Measurements from ENCODE around the gene ITGB4.
"Not testable (repeated sequence)": the region's sequence is repeated elsewhere in the genome, so short reads cannot be mapped to it uniquely, and the experiment has no call there.

Gene ITGB4

GRCh38 chr17:75777296-75777922 is 56.1 kb downstream of the ITGB4 start:
- TF ChIP-seq CTCF (IDR thresholded peaks at IDR 0.05; ENCODE audit: low read length) (no peak), EZH2phosphoT487 (IDR thresholded peaks at IDR 0.05; ENCODE audit: low read length) (no peak), EZH2 (optimal IDR thresholded peaks at IDR 0.05; ENCODE audit: low read depth, low read length) (no peak)
- H3K36me3 ChIP-seq (replicated peaks; ENCODE audit: insufficient read depth, low read length) = peaks cover 10% of the 10 kb centered on the region; the same call in 1 of the 2 replicates
- H3K9ac ChIP-seq (ENCODE audit: low read length) = peak overlapping the region; percentile 96; the same call in 1 of the 2 replicates
- H3K27me3 ChIP-seq (replicated peaks; ENCODE audit: insufficient read depth, low read length) = no peaks in the 10 kb centered on the region
- peaks cover 21% of the 10 kb centered on the region for H3K79me2 ChIP-seq (ENCODE audit: low read length)
- peaks cover 5% of the 10 kb centered on the region; the same call in 1 of the 2 replicates for H3K4me1 ChIP-seq (ENCODE audit: low read length)
- no peak for DNase-seq
- H3K9me3 ChIP-seq (replicated peaks; ENCODE audit: insufficient read depth, low read length) = no peaks in the 10 kb centered on the region
- peaks cover 26% of the 10 kb centered on the region for H4K20me1 ChIP-seq (ENCODE audit: insufficient read depth, low read length)
- no peak overlapping the region for H3K27ac ChIP-seq (ENCODE audit: low read length)
- peaks cover 45% of the 10 kb centered on the region for H3F3A ChIP-seq (ENCODE audit: insufficient read depth, low read length)
- H3K4me3 ChIP-seq (ENCODE audit: low read length) = 0 out of 2 replicates have a peak overlapping the region, but pooled peaks have one; percentile 81
- H3K9me2 ChIP-seq (replicated peaks; ENCODE audit: insufficient read depth, low read length) = no peaks in the 10 kb centered on the region
- no peak overlapping the region for H2AFZ ChIP-seq (ENCODE audit: low read length)
- no peak overlapping the region for H3K4me2 ChIP-seq (ENCODE audit: low read depth, low read length)

GRCh38 chr17:75778066-75778860 is 57.0 kb downstream of the ITGB4 start:
- not testable (repeated sequence) for H3K4me1 ChIP-seq (ENCODE audit: low read length); H3K9me3 ChIP-seq (replicated peaks; ENCODE audit: insufficient read depth, low read length); H3K27me3 ChIP-seq (replicated peaks; ENCODE audit: insufficient read depth, low read length); H3K36me3 ChIP-seq (replicated peaks; ENCODE audit: insufficient read depth, low read length); H2AFZ ChIP-seq (ENCODE audit: low read length); H3K9me2 ChIP-seq (replicated peaks; ENCODE audit: insufficient read depth, low read length)
- Histone ChIP-seq H4K20me1 (ENCODE audit: insufficient read depth, low read length) (peaks cover 26% of the 10 kb centered on the region), H3K9ac (ENCODE audit: low read length) (peak overlapping the region; percentile 96), H3K79me2 (ENCODE audit: low read length) (peaks cover 21% of the 10 kb centered on the region), H3K27ac (ENCODE audit: low read length) (peak overlapping the region; percentile 81; the same call in 1 of the 2 replicates), H3K4me2 (ENCODE audit: low read depth, low read length) (peak overlapping the region; percentile 85), H3F3A (ENCODE audit: insufficient read depth, low read length) (peaks cover 50% of the 10 kb centered on the region), H3K4me3 (ENCODE audit: low read length) (peak overlapping the region; percentile 81)
- DNase-seq = peak; percentile 27

- Histone ChIP-seq H3K79me2 (ENCODE audit: low read length) (peaks cover 21% of the 10 kb centered on the region), H3K9ac (ENCODE audit: low read length) (peak overlapping the region; percentile 96), H3K27me3 (replicated peaks; ENCODE audit: insufficient read depth, low read length) (no peaks in the 10 kb centered on the region), H2AFZ (ENCODE audit: low read length) (no peak overlapping the region), H4K20me1 (ENCODE audit: insufficient read depth, low read length) (peaks cover 26% of the 10 kb centered on the region), H3K9me2 (replicated peaks; ENCODE audit: insufficient read depth, low read length) (no peaks in the 10 kb centered on the region), H3K9me3 (replicated peaks; ENCODE audit: insufficient read depth, low read length) (no peaks in the 10 kb centered on the region), H3K36me3 (replicated peaks; ENCODE audit: insufficient read depth, low read length) (peaks cover 10% of the 10 kb centered on the region; the same call in 1 of the 2 replicates), H3K4me2 (ENCODE audit: low read depth, low read length) (peak overlapping the region; percentile 85; the same call in 1 of the 2 replicates), H3F3A (ENCODE audit: insufficient read depth, low read length) (peaks cover 56% of the 10 kb centered on the region), H3K4me3 (ENCODE audit: low read length) (peak overlapping the region; percentile 81), H3K27ac (ENCODE audit: low read length) (peak overlapping the region; percentile 81; the same call in 1 of the 2 replicates), H3K4me1 (ENCODE audit: low read length) (peaks cover 14% of the 10 kb centered on the region)
- peak; percentile 74 for DNase-seq
- TF ChIP-seq EZH2 (optimal IDR thresholded peaks at IDR 0.05; ENCODE audit: low read depth, low read length) (no peak), CTCF (IDR thresholded peaks at IDR 0.05; ENCODE audit: low read length) (peak; percentile 60)
Observed at GRCh38 chr17:75778861-75779249, 57.6 kb downstream of the ITGB4 start.
